Colonic mucosa (tissue), 4 donors: ENCODE results near the gene MTOR. TPM values are rescaled to one million over a fixed set of nuclear protein-coding genes. Genes with fewer than 3 reads are reported as not detected.
"Not testable (repeated sequence)": the region's sequence is repeated elsewhere in the genome, so short reads cannot be mapped to it uniquely, and the experiment has no call there.

Source experiments
- DNase-seq: peaks from one replicate; pipeline ENCODE4 v3.0.0-alpha.2; 2020
- H3K27ac ChIP-seq: fragments of 200-600 bp; one replicate; pipeline ENCODE4 v1.8.0; 2021
- H3K27me3 ChIP-seq: fragments of 200-600 bp; one replicate; pipeline ENCODE4 v1.8.0; 2021
- H3K36me3 ChIP-seq: fragments of 200-600 bp; one replicate; pipeline ENCODE4 v1.8.0; 2021
- H3K4me1 ChIP-seq: fragments of 200-600 bp; one replicate; pipeline ENCODE4 v1.8.0; 2021; ENCODE audit warnings: mild to moderate bottlenecking
- H3K4me3 ChIP-seq: fragments of 200-600 bp; one replicate; pipeline ENCODE4 v1.8.0; 2021
- H3K9ac ChIP-seq, 2 donors: one replicate each; pipeline ENCODE4 v1.7.0; 2013; ENCODE audit warnings: control low read depth in 2 of 2, low read depth in 2 of 2, low read length in 2 of 2
- H3K9me3 ChIP-seq: fragments of 200-600 bp; one replicate; pipeline ENCODE4 v1.8.0; 2021
- intact Hi-C: fragments of 100-400 bp; cut with DNase I; formaldehyde crosslinking; loops from one replicate; pipeline ENCODE4 v1.14.1; 2022
- total RNA-seq, 2 donors: library from RNA; stranded (reverse); fragmentation: NEBNext Ultra II Directional in 1 of 2; extraction: Animal tissue kit (Norgen Biotek cat#: 25700) in 1 of 2; gene quantifications; one replicate each; pipeline ENCODE4 v1.2.1, GENCODE V29; 2021
- TF ChIP-seq, protein P1 (sequence below): fragments of 200-600 bp; IDR thresholded peaks from one replicate; pipeline ENCODE4 v1.8.0; 2022; ENCODE audit warnings: antibody characterized with exemption, mild to moderate bottlenecking
- donor health status: healthy.
- donor health status: DM: no; HTN: no; CAD: no.
- donor health status: DM: no; HTN: no; CAD: no.

MTOR gene
- total RNA-seq, 2 donors from 2014 or later: 29.9 to 50.2 TPM

DNA sequence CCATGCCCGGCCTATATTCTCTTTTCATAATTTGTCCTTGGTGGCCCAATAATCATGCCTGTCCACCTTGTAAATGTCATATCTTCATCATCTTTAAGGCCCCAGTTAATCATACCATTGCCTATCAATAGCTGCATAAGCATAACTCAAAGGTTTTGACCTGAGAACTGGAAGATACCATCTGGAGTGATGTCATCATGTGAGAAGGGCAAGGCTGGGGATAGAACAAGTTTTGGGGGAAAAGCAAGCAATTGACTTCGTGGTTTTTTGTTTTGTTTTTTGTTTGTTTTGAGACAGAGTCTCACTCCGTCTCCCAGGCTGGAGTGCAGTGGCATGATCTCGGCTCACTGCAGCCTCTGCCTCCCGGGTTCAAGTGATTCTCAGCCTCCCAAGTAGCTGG is 16.8 kb upstream of the MTOR start:
- TF ChIP-seq, protein P1, sequence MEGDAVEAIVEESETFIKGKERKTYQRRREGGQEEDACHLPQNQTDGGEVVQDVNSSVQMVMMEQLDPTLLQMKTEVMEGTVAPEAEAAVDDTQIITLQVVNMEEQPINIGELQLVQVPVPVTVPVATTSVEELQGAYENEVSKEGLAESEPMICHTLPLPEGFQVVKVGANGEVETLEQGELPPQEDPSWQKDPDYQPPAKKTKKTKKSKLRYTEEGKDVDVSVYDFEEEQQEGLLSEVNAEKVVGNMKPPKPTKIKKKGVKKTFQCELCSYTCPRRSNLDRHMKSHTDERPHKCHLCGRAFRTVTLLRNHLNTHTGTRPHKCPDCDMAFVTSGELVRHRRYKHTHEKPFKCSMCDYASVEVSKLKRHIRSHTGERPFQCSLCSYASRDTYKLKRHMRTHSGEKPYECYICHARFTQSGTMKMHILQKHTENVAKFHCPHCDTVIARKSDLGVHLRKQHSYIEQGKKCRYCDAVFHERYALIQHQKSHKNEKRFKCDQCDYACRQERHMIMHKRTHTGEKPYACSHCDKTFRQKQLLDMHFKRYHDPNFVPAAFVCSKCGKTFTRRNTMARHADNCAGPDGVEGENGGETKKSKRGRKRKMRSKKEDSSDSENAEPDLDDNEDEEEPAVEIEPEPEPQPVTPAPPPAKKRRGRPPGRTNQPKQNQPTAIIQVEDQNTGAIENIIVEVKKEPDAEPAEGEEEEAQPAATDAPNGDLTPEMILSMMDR: no peak
- no peaks in the 10 kb centered on the region for H3K9me3 ChIP-seq
- H3K27ac ChIP-seq: no peak overlapping the region
- intact Hi-C loops: no loop called here
- no peaks in the 10 kb centered on the region for H3K27me3 ChIP-seq
- DNase-seq: no peak
- no peak overlapping the region for H3K4me3 ChIP-seq
- H3K36me3 ChIP-seq: no peaks in the 10 kb centered on the region
- H3K9ac ChIP-seq: no peak overlapping the region
- H3K4me1 ChIP-seq: no peaks in the 10 kb centered on the region

DNA sequence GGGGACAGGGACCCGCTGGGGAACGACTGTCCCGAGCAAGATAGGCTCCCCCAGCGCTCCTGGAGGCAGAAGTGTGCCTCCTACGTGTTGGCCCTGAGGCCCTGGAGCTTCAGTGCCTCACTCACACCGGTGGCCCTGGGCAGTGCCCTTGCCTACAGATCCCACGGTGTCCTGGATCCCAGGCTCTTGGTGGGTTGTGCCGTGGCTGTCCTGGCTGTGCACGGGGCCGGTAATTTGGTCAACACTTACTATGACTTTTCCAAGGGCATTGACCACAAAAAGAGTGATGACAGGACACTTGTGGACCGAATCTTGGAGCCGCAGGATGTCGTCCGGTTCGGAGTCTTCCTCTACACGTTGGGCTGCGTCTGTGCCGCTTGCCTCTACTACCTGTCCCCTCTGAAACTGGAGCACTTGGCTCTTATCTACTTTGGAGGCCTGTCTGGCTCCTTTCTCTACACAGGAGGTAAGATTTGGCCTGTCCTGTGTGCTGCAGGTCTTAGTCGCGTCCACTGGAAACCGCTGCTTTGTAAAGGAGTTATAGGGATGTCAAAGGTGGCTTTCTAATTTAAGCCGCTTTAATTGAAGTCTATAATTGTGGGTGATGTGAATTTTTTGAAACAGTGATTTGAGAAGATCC is 11.4 kb upstream of the MTOR start:
- TF ChIP-seq, protein P1: no peak
- H3K9ac ChIP-seq: peak overlapping the region; percentile 72 to 95
- intact Hi-C loops: no loop called here
- peaks cover 4% of the 10 kb centered on the region for H3K4me1 ChIP-seq
- H3K27ac ChIP-seq: peak overlapping the region; percentile 73
- no peaks in the 10 kb centered on the region for H3K9me3 ChIP-seq
- peak overlapping the region; percentile 69 for H3K4me3 ChIP-seq
- DNase-seq: no peak
- no peaks in the 10 kb centered on the region for H3K27me3 ChIP-seq
- H3K36me3 ChIP-seq: no peaks in the 10 kb centered on the region

DNA sequence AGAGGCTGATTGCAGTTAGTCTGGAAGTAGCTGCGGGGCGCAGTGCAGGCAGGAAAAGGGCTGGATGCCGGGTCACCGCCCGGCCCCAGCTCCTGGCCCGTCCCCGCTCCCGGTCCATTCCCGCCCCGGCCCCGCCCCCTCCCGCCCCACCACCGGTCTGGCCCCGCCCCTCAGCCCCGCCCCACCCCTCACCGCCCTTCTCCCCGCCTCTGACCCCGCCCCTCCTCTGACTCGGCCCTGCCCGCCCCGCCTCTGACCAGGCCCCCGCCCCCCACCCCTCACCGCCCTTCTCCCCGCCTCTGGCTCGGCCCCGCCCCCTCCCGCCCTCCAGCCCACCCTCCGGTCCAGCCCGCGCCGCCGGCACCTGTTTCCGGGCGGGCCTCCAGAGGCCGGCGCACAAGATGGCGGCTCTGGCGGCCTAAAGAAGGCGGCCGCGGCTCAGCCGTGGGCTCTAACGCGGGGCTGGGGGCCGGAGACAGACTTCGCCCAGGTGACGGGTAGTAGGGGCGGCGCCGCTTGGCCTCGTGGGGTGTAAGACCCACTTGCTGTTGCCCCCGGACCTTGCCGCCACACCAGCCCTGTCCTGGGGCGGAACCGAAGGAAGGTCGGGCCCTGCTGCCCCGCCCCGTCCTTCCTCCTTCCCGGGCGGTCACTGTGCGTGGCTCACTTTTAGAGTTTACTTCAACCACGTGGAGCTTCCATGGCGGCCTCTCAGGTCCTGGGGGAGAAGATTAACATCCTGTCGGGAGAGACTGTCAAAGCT is 10.7 kb upstream of the MTOR start, which contains the start of gene UBIAD1:
Gene UBIAD1 (plus strand): TSS at position 367 of the 763 bp plus-strand sequence. CDS start 334 bp downstream, at position 701.
- Histone ChIP-seq H3K9me3 (no peaks in the 10 kb centered on the region), H3K27ac (peak within 1 kb of the TSS; percentile 73), H3K4me3 (peak within 1 kb of the TSS; percentile 69), H3K4me1 (peaks cover 4% of the 10 kb centered on the region), H3K36me3 (no peaks in the 10 kb centered on the region), H3K9ac (peak within 1 kb of the TSS; percentile 72 to 95), H3K27me3 (no peaks in the 10 kb centered on the region)
- TF ChIP-seq, protein P1: no peak
- peak; percentile 87 for DNase-seq
- intact Hi-C loops: no loop called here

- H3K27ac ChIP-seq: peak overlapping the region; percentile 30
- no peak for DNase-seq
- intact Hi-C loops: no loop called here
- H3K36me3 ChIP-seq: no peaks in the 10 kb centered on the region
- H3K4me3 ChIP-seq: no peak overlapping the region
- TF ChIP-seq, protein P1: no peak
- H3K27me3 ChIP-seq: no peaks in the 10 kb centered on the region
- H3K4me1 ChIP-seq: peaks cover 4% of the 10 kb centered on the region
- no peak overlapping the region for H3K9ac ChIP-seq
- H3K9me3 ChIP-seq: no peaks in the 10 kb centered on the region
These were observed 10.1 kb upstream of the MTOR start for GRCh38 chr1:11272544-11272831.

GRCh38 chr1:11267350-11268337 is 5.3 kb upstream of the MTOR start:
- H3K27ac ChIP-seq, H3K36me3 ChIP-seq, H3K27me3 ChIP-seq, H3K4me3 ChIP-seq, H3K9me3 ChIP-seq, H3K9ac ChIP-seq, DNase-seq, H3K4me1 ChIP-seq, intact Hi-C loops: not testable (repeated sequence)
